NCI-H2081 (cell line): ENCODE data around the gene UBE2E2.

Experiments
- DNase-seq, 2 experiments: peaks; one replicate each; lab custom pipeline; 2025; lab: John Stamatoyannopoulos, UW

Gene UBE2E2

DNA sequence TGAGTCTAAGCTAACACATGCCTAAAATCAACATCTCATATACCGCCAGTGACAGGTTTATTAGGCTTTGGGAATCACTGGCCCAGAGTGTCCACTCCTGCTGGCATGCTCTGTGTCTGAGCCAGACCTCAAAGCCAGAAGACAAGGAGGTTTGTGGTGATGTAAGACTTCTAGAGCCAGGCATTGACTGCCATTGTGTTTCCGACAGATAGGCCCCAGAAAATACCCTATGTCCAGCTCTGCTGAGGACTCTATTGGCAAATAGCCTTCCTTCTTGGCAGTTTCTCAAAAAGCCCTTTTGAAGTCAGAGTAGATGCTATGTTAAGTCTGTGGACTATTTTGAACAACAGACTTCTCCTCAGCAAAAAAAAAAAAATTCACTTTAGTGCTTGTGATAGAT lies 420.7 kb downstream of the UBE2E2 start:
- no peak for DNase-seq

DNA sequence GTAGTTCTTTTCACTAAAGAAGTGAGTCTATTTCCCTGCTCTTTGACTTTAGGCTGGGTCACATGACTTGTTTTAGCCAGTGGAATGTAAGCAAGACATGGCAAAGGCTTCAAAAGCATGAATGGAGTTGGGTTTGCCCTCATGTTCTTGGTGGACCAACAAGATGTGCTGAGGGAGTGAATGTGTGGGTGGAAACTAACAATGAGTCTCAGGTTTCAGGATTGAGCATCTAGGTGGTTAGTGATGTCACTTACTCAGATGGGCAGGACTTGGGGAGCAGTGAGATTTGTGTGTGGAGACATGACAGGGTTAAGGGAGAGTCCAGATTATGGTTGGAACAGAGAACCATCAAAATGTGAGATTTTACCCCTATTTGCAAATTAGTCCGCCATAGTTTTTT lies 421.2 kb downstream of the UBE2E2 start:
- DNase-seq, result no peak

DNA sequence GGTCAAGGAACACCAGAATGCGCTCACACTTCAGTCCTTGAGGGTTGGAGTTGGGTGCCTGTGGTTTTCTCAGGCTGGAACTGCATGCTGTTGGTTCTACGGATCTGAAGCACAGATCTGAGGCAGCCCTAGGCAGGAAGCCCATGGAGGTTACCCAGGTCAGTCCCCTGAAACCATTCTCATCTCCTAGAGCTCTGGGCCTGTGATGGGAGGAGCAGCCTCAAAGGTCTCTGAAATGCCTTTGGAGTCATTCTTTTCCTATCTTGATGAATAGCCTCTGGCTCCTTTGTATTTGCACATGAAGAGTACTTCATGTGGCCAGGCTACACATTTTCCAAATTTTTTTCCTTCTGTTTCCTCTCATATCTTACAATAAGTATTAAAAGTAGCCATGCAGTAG lies 423.3 kb downstream of the UBE2E2 start:
- no peak for DNase-seq

GRCh38 chr3:23629181-23629894 lies 426.2 kb downstream of the UBE2E2 start:
- no peak for DNase-seq

DNA sequence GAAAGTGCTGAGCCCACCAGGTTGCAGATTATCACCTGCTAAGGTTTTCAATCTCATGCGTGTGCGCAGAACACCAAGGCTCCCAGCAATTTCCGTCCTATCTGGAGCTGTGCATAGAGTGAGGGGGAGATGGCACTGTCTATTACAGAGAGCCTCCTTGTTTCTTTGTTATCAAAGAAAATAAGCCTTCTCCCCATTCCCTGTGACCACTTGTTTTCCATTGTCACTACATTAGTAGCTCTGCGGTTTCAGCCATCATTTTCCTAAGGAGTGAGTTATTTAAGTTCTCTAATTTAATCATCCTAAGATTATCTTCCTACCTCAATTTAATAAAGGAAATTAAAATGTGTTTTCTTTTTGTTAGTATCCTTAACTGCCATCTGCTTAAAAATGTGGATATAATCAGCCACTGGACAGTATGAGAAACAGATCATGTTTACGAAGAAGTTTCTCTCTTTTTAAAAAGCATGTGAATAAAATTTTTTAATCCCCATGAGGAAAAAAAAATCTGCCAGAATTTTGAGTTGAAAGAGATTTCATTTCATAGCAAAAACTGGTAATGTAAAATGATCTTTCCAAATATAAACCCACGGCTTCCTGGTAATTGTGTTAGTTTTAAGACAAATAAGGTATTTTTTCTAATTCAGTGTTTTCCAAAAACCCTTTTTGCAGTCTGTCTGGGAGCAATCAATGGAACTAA lies 430.3 kb downstream of the UBE2E2 start:
- no peak for DNase-seq

- DNase-seq, result no peak
Observed at GRCh38 chr3:23637339-23637738, 434.2 kb downstream of the UBE2E2 start.

DNA sequence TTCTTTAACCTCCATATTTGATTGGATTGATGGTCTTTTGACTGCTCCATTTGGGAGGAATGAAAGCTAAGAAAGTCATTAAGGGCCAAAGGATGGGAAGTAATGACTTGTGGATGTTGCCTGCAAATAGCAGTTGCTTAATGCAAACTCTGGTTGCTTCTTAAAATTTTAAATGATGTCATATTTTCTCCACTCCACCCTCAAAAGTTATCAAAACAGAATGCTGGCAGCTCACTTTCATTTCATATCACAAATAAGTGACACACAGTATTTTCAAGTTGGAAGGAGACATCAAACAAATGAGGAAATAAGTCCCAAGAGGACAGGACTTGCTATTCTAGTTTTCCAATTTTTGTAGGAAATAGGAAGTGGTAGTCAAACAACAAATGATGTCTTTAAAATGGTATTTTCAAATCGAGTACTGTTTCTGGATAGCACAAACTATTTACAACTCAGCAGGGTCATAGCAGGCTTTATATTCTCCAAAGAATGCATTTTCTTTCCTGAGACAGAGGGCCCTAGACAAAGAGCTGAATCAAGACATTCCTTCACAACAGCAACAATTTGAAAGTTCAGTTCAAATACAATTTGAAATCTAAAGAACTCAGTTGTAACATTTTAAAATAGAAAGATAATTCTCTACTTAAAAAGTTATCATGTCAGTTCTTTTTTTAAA lies 437.5 kb downstream of the UBE2E2 start:
- no peak for DNase-seq
